Activated naive CD8-positive, alpha-beta T cell treated with anti-CD3 and anti-CD28 coated beads for 36 hours (primary cell): ENCODE results near the gene ABHD2. TPM values are rescaled to one million over a fixed set of nuclear protein-coding genes. Genes with fewer than 3 reads are reported as not detected.

ENCODE experiments used
- DNase-seq: peaks from one replicate; pipeline ENCODE4 v3.0.0; 2021
- H3K27ac Mint-ChIP-seq: one replicate; pipeline ENCODE4 v1.8.0; 2022; ENCODE audit warnings: mild to moderate bottlenecking, moderate library complexity, mixed read lengths
- H3K27me3 Mint-ChIP-seq: one replicate; pipeline ENCODE4 v1.8.0; 2022; ENCODE audit warnings: mild to moderate bottlenecking, mixed read lengths
- H3K36me3 Mint-ChIP-seq: one replicate; pipeline ENCODE4 v1.8.0; 2021; ENCODE audit warnings: mild to moderate bottlenecking, mixed read lengths
- H3K4me1 Mint-ChIP-seq: one replicate; pipeline ENCODE4 v1.8.0; 2021; ENCODE audit warnings: mixed read lengths
- H3K4me3 Mint-ChIP-seq: one replicate; pipeline ENCODE4 v1.8.0; 2022; ENCODE audit warnings: mild to moderate bottlenecking, moderate library complexity, mixed read lengths
- H3K9me3 Mint-ChIP-seq: one replicate; pipeline ENCODE4 v1.8.0; 2022; ENCODE audit warnings: mixed read lengths
- total RNA-seq, 2 experiments: library from RNA; stranded (reverse); gene quantifications; one replicate each; pipeline ENCODE4 v1.2.3, GENCODE V29; 2021

Gene ABHD2
- total RNA-seq, 2 experiments from 2014 or later = 47.6 to 49.2 TPM

- Mint-ChIP-seq H3K27me3 (no peaks in the 10 kb centered on the region), H3K9me3 (no peaks in the 10 kb centered on the region), H3K4me1 (peaks cover 13% of the 10 kb centered on the region), H3K4me3 (no peak overlapping the region), H3K36me3 (peaks cover 5% of the 10 kb centered on the region), H3K27ac (no peak overlapping the region)
- DNase-seq = no peak
These were observed 55.4 kb downstream of the ABHD2 start for GRCh38 chr15:89143503-89144162.

- no peaks in the 10 kb centered on the region for H3K9me3 Mint-ChIP-seq
- peaks cover 5% of the 10 kb centered on the region for H3K36me3 Mint-ChIP-seq
- DNase-seq = no peak
- H3K4me1 Mint-ChIP-seq = peaks cover 13% of the 10 kb centered on the region
- H3K27me3 Mint-ChIP-seq = no peaks in the 10 kb centered on the region
- H3K27ac Mint-ChIP-seq = no peak overlapping the region
- H3K4me3 Mint-ChIP-seq = no peak overlapping the region
These were observed 56.2 kb downstream of the ABHD2 start for GRCh38 chr15:89144491-89144890.

- no peak overlapping the region for H3K27ac Mint-ChIP-seq
- peaks cover 5% of the 10 kb centered on the region for H3K36me3 Mint-ChIP-seq
- H3K4me3 Mint-ChIP-seq = no peak overlapping the region
- peaks cover 14% of the 10 kb centered on the region for H3K4me1 Mint-ChIP-seq
- no peak for DNase-seq
- H3K9me3 Mint-ChIP-seq = no peaks in the 10 kb centered on the region
- H3K27me3 Mint-ChIP-seq = no peaks in the 10 kb centered on the region
These were observed 58.1 kb downstream of the ABHD2 start for GRCh38 chr15:89146366-89146765.

GRCh38 chr15:89148126-89148525 lies 59.9 kb downstream of the ABHD2 start:
- Mint-ChIP-seq H3K4me1 (peaks cover 7% of the 10 kb centered on the region), H3K4me3 (no peak overlapping the region)

GRCh38 chr15:89149501-89150101 lies 61.3 kb downstream of the ABHD2 start:
- Mint-ChIP-seq H3K36me3 (peaks cover 7% of the 10 kb centered on the region), H3K4me3 (no peak overlapping the region), H3K9me3 (no peaks in the 10 kb centered on the region), H3K27ac (no peak overlapping the region), H3K4me1 (peaks cover 7% of the 10 kb centered on the region), H3K27me3 (no peaks in the 10 kb centered on the region)
- no peak for DNase-seq

More at GRCh38 chr15:89148126-89148525, 59.9 kb downstream of the ABHD2 start:
- H3K27ac Mint-ChIP-seq = no peak overlapping the region
- H3K9me3 Mint-ChIP-seq = no peaks in the 10 kb centered on the region
- peaks cover 7% of the 10 kb centered on the region for H3K36me3 Mint-ChIP-seq
- H3K27me3 Mint-ChIP-seq = no peaks in the 10 kb centered on the region
- no peak for DNase-seq

- H3K4me3 Mint-ChIP-seq = no peak overlapping the region
- no peaks in the 10 kb centered on the region for H3K27me3 Mint-ChIP-seq
- peaks cover 7% of the 10 kb centered on the region for H3K4me1 Mint-ChIP-seq
- DNase-seq = no peak
- H3K36me3 Mint-ChIP-seq = peaks cover 7% of the 10 kb centered on the region
- H3K9me3 Mint-ChIP-seq = no peaks in the 10 kb centered on the region
- no peak overlapping the region for H3K27ac Mint-ChIP-seq
These were observed 62.0 kb downstream of the ABHD2 start for GRCh38 chr15:89150287-89150686.

- no peak overlapping the region for H3K27ac Mint-ChIP-seq
- H3K9me3 Mint-ChIP-seq = no peaks in the 10 kb centered on the region
- peaks cover 11% of the 10 kb centered on the region for H3K36me3 Mint-ChIP-seq
- peaks cover 7% of the 10 kb centered on the region for H3K4me1 Mint-ChIP-seq
- no peak overlapping the region for H3K4me3 Mint-ChIP-seq
- no peak for DNase-seq
- H3K27me3 Mint-ChIP-seq = no peaks in the 10 kb centered on the region
These were observed 62.8 kb downstream of the ABHD2 start for GRCh38 chr15:89150762-89151664.

- Mint-ChIP-seq H3K4me1 (peaks cover 7% of the 10 kb centered on the region), H3K27me3 (no peaks in the 10 kb centered on the region), H3K4me3 (no peak overlapping the region), H3K36me3 (peaks cover 15% of the 10 kb centered on the region), H3K9me3 (no peaks in the 10 kb centered on the region), H3K27ac (no peak overlapping the region)
- no peak for DNase-seq
These were observed 66.9 kb downstream of the ABHD2 start for GRCh38 chr15:89155122-89155521.

GRCh38 chr15:89155656-89156055 lies 67.4 kb downstream of the ABHD2 start:
- DNase-seq = no peak
- Mint-ChIP-seq H3K4me1 (peaks cover 5% of the 10 kb centered on the region), H3K27ac (no peak overlapping the region), H3K4me3 (no peak overlapping the region), H3K36me3 (peaks cover 15% of the 10 kb centered on the region), H3K27me3 (no peaks in the 10 kb centered on the region), H3K9me3 (no peaks in the 10 kb centered on the region)

- DNase-seq = no peak
- Mint-ChIP-seq H3K36me3 (peaks cover 15% of the 10 kb centered on the region), H3K4me3 (no peak overlapping the region), H3K4me1 (peaks cover 3% of the 10 kb centered on the region), H3K27ac (no peak overlapping the region), H3K27me3 (no peaks in the 10 kb centered on the region), H3K9me3 (no peaks in the 10 kb centered on the region)
These were observed 68.8 kb downstream of the ABHD2 start for GRCh38 chr15:89157061-89157460.

GRCh38 chr15:89157918-89158564 lies 69.8 kb downstream of the ABHD2 start:
- H3K9me3 Mint-ChIP-seq = no peaks in the 10 kb centered on the region
- peaks cover under 1% of the 10 kb centered on the region for H3K4me1 Mint-ChIP-seq
- H3K27ac Mint-ChIP-seq = no peak overlapping the region
- no peaks in the 10 kb centered on the region for H3K27me3 Mint-ChIP-seq
- H3K36me3 Mint-ChIP-seq = peaks cover 16% of the 10 kb centered on the region
- H3K4me3 Mint-ChIP-seq = no peak overlapping the region
- DNase-seq = no peak

- no peaks in the 10 kb centered on the region for H3K9me3 Mint-ChIP-seq
- H3K36me3 Mint-ChIP-seq = peaks cover 6% of the 10 kb centered on the region
- H3K4me1 Mint-ChIP-seq = peaks cover 4% of the 10 kb centered on the region
- DNase-seq = no peak
- no peak overlapping the region for H3K27ac Mint-ChIP-seq
- H3K27me3 Mint-ChIP-seq = no peaks in the 10 kb centered on the region
- H3K4me3 Mint-ChIP-seq = no peak overlapping the region
These were observed 73.4 kb downstream of the ABHD2 start for GRCh38 chr15:89161666-89162065.

- no peak for DNase-seq
- Mint-ChIP-seq H3K36me3 (peaks cover 2% of the 10 kb centered on the region), H3K27ac (no peak overlapping the region)
These were observed 75.2 kb downstream of the ABHD2 start for GRCh38 chr15:89163271-89164055.

GRCh38 chr15:89164712-89165211 lies 76.5 kb downstream of the ABHD2 start:
- no peak for DNase-seq
- H3K36me3 Mint-ChIP-seq = peaks cover 7% of the 10 kb centered on the region
- H3K4me1 Mint-ChIP-seq = peaks cover 25% of the 10 kb centered on the region
- H3K27ac Mint-ChIP-seq = no peak overlapping the region
- H3K9me3 Mint-ChIP-seq = no peaks in the 10 kb centered on the region
- no peaks in the 10 kb centered on the region for H3K27me3 Mint-ChIP-seq
- no peak overlapping the region for H3K4me3 Mint-ChIP-seq

More at GRCh38 chr15:89163271-89164055, 75.2 kb downstream of the ABHD2 start:
- no peaks in the 10 kb centered on the region for H3K9me3 Mint-ChIP-seq
- H3K27me3 Mint-ChIP-seq = no peaks in the 10 kb centered on the region
- peaks cover 20% of the 10 kb centered on the region for H3K4me1 Mint-ChIP-seq
- H3K4me3 Mint-ChIP-seq = no peak overlapping the region
